HepG2 (cell line): Measurements from ENCODE around the gene RCOR1.

Experiments used
- GFI1 ChIP-seq: sonication (generic); formaldehyde crosslinking; IDR thresholded peaks from 2 replicates; pipeline ENCODE4 v1.5.0; 2020; ENCODE audit warnings: missing genetic modification reagents, mild to moderate bottlenecking, borderline replicate concordance
- PAF1 ChIP-seq: IDR thresholded peaks from 2 replicates; pipeline ENCODE4 v1.6.1; 2016; ENCODE audit warnings: missing genetic modification reagents, missing compliant biosample characterization
- SMC3 ChIP-seq: IDR thresholded peaks from 2 replicates; pipeline ENCODE4 v1.6.1; 2011; ENCODE audit warnings: low read length, improper control_type of control experiment
- ZFP41 ChIP-seq: sonication (generic); formaldehyde crosslinking; IDR thresholded peaks from 2 replicates; pipeline ENCODE4 v1.4.0; 2020; ENCODE audit warnings: mild to moderate bottlenecking, missing genetic modification reagents, borderline replicate concordance
- ZNF776 ChIP-seq: sonication (generic); formaldehyde crosslinking; IDR thresholded peaks from 2 replicates; pipeline ENCODE4 v1.4.0; 2020; ENCODE audit warnings: mild to moderate bottlenecking, missing genetic modification reagents

DNA sequence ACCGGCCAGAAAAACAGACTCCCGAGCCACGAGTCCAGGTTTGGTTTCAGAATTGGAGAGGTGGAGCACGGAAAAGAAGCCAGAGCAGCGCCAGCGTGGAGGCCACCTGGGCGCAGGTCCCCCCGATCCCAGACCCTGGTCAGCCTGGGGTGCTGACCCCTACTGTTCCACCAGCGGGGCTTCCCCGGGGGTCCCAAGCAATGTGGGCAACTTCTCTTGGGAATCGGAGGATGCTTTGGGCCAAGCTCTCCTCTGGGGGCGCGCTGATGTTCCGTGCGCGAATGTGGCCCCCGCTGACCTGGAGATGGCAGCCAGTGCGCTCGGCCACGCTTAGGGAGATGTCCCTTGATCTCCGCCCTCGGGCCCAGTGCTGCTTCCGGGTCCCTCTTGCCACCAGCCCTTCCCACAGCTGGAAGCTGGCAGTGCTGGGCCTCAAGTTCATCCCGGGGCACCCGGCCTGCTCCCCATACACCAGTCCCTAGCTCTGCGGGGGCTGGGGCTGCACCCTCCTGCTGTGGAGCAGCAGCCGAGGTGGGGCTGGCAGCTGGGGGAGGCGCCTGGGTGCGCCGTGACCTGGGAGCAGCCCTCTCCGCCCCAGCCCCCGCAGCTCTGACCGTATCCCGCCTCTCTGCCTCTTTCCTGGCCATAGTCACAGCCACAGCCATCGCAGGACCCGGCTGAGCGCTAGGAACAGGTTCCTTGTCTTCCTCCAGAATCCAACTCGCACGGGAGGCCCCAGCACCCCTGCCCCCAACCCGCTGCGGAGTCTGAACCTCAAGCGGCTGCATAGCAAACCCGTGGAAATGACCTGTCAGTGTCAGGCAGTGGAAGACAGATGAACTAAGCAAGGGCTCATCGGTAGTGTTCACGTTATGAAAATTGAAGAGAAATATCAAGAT, 91.2 kb downstream of the RCOR1 start:
- TF ChIP-seq ZFP41 (no peak), PAF1 (CRISPR knock-in tag) (no peak), GFI1 (CRISPR knock-in tag) (no peak), ZNF776 (CRISPR knock-in tag) (no peak), SMC3 (no peak)
